NB4 (cell line): ENCODE results near the gene BBX.
"Not testable (repeated sequence)": the region's sequence is repeated elsewhere in the genome, so short reads cannot be mapped to it uniquely, and the experiment has no call there.

Experiments
- CTCF ChIP-seq: IDR thresholded peaks from one replicate; pipeline ENCODE4 v1.5.1; 2012; ENCODE audit warnings: low read depth, low read length
- MAX ChIP-seq: IDR thresholded peaks from 2 replicates; pipeline ENCODE4 v1.6.1; 2011; ENCODE audit warnings: low read depth, low read length

GRCh38 chr3:107571492-107571891 lies 48.7 kb downstream of the BBX start:
- TF ChIP-seq MAX, CTCF: not testable (repeated sequence)
